ENCODE data around the gene DMD. TPM values are rescaled to one million over a fixed set of nuclear protein-coding genes. Genes with fewer than 3 reads are reported as not detected.

The DMD gene
- polyA plus RNA-seq, 3 donors, result 8.0 to 13.2 (median 11.5) TPM

DNA sequence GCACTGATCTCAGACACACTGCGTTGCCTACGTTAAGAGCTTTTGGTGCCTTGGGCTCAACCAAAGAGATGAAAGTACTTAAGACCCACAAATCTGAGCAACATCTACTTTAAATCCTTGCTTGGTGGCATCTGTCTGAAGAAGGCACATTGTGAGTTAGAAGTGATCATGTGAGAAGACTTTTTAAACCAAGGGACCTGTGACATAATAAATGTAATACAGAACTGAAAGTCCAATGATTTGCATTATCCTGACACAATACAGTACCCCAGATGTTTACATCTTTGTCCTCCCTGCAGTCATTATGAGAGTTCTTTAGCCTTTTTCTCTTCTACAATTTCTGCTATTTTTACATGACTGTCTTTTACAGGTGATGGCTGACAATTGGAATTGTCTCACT lies 2042.8 kb downstream of the DMD start:
- no peak overlapping the region for H3K27ac ChIP-seq (ENCODE audit: low read depth, low read length)
- 91 to 100% (median 91%) methylated on average over 2 of the region's 2 CpGs for WGBS, 3 donors

DNA sequence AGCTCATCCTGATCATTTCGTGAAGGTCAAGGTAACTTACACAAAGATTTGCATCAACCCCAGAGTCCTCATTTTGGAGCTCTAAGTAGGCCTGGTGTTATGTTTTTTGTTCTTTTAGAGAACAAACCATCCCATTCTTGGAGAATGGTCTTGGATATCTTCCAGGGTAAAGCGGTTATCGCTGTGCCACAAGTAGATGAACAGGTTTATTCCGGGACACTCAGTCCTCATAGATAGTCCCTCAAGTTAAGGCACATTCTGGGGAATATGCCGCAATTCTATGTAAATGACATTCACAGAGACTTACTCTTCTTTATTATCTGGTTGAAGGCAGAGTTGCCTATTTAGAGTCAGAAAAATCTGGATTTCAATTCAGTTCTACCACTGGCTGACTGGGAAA lies 2044.5 kb downstream of the DMD start:
- no peak overlapping the region for H3K27ac ChIP-seq (ENCODE audit: low read depth, low read length)
- 56 to 93% (median 92%) methylated on average over 5 of the region's 5 CpGs for WGBS, 3 donors

- WGBS, 3 donors, result 85 to 95% (median 86%) methylated on average over 5 of the region's 5 CpGs
- H3K27ac ChIP-seq (ENCODE audit: low read depth, low read length), result no peak overlapping the region
Measured at GRCh38 chrX:31166416-31166815, 2044.9 kb downstream of the DMD start.

DNA sequence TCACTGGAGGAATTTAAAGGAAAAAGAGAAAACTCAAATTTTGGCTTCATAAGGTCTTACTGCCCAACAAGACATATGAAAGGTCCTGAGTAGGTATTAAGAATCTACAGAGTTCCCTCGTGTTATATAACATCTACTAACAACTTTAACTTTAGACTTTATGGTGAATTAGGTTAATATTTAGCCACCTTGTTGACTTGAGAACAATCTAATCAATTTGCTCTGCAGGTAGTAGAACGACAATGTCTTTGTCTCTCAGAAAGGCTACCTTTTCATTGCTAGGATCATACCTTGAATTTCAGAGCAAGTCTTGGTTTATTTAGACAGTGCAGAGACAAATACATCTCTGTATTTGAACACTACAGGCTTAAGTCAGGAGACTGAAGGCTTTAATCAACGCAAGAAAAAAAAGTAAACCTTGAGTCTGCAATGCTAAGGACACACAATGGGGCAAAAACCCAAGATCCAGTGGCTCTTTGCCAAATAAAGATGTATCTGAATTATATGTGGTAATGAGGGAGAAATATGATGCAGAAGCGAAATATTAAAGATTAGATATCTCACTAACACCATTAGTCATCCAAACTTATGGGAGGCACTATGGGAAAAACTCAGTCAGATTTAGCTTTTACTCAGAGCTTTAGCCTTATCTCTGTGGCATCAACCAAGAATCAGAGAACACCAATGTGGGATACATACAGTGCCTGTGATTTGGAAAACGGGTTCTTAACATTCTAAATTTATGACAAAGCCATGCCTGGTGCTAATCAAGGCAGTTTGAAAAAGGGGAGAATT lies 2045.9 kb downstream of the DMD start:
- no peak overlapping the region for H3K27ac ChIP-seq (ENCODE audit: low read depth, low read length)
- WGBS, 3 donors, result 24 to 66% (median 50%) methylated on average over 5 of the region's 5 CpGs

DNA sequence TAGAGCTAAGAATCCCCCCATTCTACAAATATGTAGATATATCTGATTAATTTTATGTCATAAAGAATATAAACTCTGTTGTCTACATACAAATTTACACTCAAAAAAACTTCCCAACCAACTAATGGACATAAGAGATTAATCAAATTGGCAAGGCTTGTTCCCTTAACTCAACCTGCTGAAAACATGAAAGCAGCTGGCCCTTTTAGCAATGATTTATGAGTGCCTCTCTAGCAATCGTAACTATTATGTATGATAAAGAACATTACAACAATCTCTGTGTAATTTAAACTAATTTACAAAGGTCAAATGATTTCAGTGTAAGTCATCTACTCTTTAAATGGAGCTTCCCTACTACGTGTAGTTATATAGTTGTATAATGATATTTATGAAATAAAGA lies 2056.4 kb downstream of the DMD start:
- no peak overlapping the region for H3K27ac ChIP-seq (ENCODE audit: low read depth, low read length)
- WGBS, 3 donors, result 40 to 65% (median 57%) methylated on average over 2 of the region's 2 CpGs

DNA sequence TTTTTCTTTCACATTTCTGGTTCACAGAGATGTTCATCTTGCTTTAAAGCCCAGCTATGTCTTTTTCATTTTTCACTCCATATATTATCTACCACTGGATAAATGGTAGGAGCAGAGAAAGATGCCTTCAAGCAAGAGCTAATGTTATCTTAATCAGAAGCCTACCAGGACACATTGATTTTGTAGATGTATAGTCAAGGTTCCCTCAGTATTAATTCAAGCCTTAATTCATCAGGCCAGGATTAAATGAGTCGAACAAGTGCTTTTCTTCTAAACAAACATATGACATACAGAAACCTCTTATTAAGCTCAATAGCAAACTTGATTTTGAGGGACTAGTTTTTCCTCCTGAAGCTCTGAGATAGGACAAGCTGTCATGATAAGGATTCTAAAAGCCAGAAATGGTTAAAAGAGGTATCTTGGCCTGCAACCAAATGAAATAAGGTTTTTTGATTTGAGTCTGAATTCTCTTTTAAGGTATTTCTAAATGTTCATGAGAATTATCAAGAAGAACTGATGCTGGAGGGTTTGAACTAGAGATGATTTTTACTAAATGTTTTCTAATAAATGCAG lies 2057.8 kb downstream of the DMD start:
- 79 to 92% (median 80%) methylated on average over 1 of the region's 1 CpG for WGBS, 3 donors
- no peak overlapping the region for H3K27ac ChIP-seq (ENCODE audit: low read depth, low read length)

GRCh38 chrX:31147175-31147574 lies 2064.2 kb downstream of the DMD start:
- WGBS, 3 donors, result 72 to 96% (median 92%) methylated on average over 6 of the region's 6 CpGs
- no peak overlapping the region for H3K27ac ChIP-seq (ENCODE audit: low read depth, low read length)

DNA sequence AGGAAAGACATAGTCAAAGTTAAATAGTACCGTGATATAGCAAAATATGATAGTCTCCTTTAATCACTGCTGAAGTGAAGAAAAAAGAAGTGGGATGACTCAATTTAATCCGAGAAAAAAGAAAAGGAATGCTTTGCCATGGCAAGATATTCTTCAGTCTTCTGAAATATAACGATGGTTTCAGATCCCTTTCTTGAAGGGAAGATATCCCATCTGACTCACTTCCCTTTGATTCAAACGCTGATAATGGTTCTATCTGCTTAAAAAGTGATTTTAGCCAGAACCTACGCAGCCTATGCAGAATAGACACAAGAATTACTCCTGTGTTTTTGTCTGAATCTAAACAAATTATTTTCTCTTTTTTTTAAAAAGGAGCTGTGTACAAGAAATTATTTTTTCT lies 2071.4 kb downstream of the DMD start:
- no peak overlapping the region for H3K27ac ChIP-seq (ENCODE audit: low read depth, low read length)
- WGBS, 3 donors, result 64 to 79% (median 73%) methylated on average over 5 of the region's 5 CpGs

- 91 to 97% (median 92%) methylated on average over 2 of the region's 2 CpGs for whole genome bisulfite sequencing, 3 donors
- no peak overlapping the region for H3K27ac ChIP-seq (ENCODE audit: low read depth, low read length)
Measured at GRCh38 chrX:31138124-31138523, 2073.2 kb downstream of the DMD start.

- WGBS, 3 donors, result 51 to 82% (median 62%) methylated on average over 5 of the region's 5 CpGs
- no peak overlapping the region for H3K27ac ChIP-seq (ENCODE audit: low read depth, low read length)
Measured at GRCh38 chrX:31136144-31136611, 2075.2 kb downstream of the DMD start.

DNA sequence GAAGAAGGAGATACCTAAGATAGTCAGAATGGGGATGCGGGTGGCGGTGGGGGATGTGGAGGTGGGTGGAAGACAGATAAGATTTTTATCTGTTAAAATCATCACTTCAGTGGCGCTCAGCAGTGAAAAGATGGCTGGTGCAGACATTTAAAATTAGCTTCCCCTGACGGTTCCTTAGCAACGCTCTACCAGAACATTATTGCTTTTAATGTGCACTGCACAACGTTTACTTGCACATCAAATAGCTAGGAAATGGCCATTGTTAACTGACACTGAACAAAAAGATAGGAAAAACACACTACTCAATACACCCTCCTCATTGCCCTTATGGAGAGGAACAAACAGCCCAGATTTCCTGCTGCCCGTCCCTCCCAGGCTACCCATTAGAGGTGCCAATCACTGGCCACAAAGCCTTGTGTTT lies 2078.5 kb downstream of the DMD start:
- WGBS, 3 donors, result 63 to 80% (median 74%) methylated on average over 7 of the region's 7 CpGs

GRCh38 chrX:31130457-31131220 lies 2080.7 kb downstream of the DMD start:
- no peak overlapping the region for H3K27ac ChIP-seq (ENCODE audit: low read depth, low read length)
- WGBS, 3 donors, result 58 to 67% (median 64%) methylated on average over 6 of the region's 6 CpGs

More for the DNA sequence above, 2078.5 kb downstream of the DMD start:
- H3K27ac ChIP-seq (ENCODE audit: low read depth, low read length), result no peak overlapping the region

DNA sequence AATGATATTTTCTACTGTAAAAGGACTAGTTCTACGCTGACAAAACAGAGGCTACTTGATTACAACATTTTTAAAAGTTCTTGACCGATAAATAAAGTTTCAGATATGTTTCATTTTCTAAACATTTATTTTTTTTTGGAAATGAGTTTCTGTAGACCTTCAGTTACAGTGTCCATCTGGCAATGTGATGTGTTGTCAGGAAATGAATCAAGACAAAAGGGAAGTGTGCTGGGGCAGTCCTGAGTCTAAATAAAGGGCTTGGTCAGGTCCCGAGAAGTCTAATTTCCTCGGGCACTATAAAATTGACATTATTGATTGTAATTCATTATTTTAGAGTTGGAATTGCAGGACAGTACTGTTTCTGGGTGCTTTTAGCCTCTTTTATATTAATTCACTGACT lies 2082.5 kb downstream of the DMD start:
- no peak overlapping the region for H3K27ac ChIP-seq (ENCODE audit: low read depth, low read length)
- 53 to 85% (median 58%) methylated on average over 4 of the region's 4 CpGs for WGBS, 3 donors

- WGBS, 3 donors, result 76 to 98% (median 92%) methylated on average over 3 of the region's 3 CpGs
- no peak overlapping the region for H3K27ac ChIP-seq (ENCODE audit: low read depth, low read length)
Measured at GRCh38 chrX:31127716-31128115, 2083.6 kb downstream of the DMD start.

DNA sequence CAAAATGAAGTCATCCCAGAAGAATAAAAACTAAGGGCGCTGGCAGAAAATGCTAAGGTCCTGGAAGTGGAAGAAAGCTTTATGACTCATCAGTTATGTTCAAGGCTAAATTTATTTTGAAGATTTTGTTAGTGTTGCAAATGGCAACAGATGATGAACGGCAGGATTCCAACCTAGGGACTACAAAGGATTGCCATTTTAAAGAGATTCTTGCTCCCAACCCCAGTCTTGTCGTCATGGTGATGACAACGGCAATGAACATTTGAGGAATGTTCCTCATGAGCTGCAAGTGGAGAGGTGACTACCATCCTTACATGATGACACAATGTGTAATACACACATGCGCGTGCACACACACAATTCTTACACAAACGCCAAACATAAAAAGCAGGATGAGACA lies 2085.1 kb downstream of the DMD start:
- no peak overlapping the region for H3K27ac ChIP-seq (ENCODE audit: low read depth, low read length)
- 81 to 87% (median 87%) methylated on average over 7 of the region's 7 CpGs for WGBS, 3 donors

GRCh38 chrX:31124536-31124935 lies 2086.8 kb downstream of the DMD start:
- WGBS, 3 donors, result 46 to 61% (median 54%) methylated on average over 4 of the region's 4 CpGs
- H3K27ac ChIP-seq (ENCODE audit: low read depth, low read length), result no peak overlapping the region

GRCh38 chrX:31123335-31123734 lies 2088.0 kb downstream of the DMD start:
- H3K27ac ChIP-seq (ENCODE audit: low read depth, low read length), result no peak overlapping the region
- WGBS, 3 donors, result 62 to 85% (median 65%) methylated on average over 3 of the region's 3 CpGs

- 66 to 75% (median 69%) methylated on average over 4 of the region's 4 CpGs for WGBS, 3 donors
- H3K27ac ChIP-seq (ENCODE audit: low read depth, low read length), result no peak overlapping the region
Measured at GRCh38 chrX:31117266-31117665, 2094.1 kb downstream of the DMD start.

GRCh38 chrX:31115398-31115797 lies 2096.0 kb downstream of the DMD start:
- H3K27ac ChIP-seq (ENCODE audit: low read depth, low read length), result no peak overlapping the region
- WGBS, 3 donors, result 53 to 69% (median 64%) methylated on average over 4 of the region's 4 CpGs
